Endothelial cell of umbilical vein (primary cell): ENCODE results near the gene CPED1. TPM values are rescaled to one million over a fixed set of nuclear protein-coding genes. Genes with fewer than 3 reads are reported as not detected.
"Not testable (repeated sequence)": the region's sequence is repeated elsewhere in the genome, so short reads cannot be mapped to it uniquely, and the experiment has no call there.

Experiments
- BruUV-seq: library from RNA; stranded (reverse); fragments of 400-500 nt; replicated peaks from 2 replicates; lab custom pipeline; 2021; lab: Mats Ljungman, UMichigan
- CTCF ChIA-PET: fragments of 300-600, 350-600 bp; sonication (Branson Sonifier 250); formaldehyde crosslinking; loops from one replicate; lab custom pipeline; 2021; ENCODE audit warnings: antibody characterized with exemption, inconsistent platforms; lab: Charles Lee
- POLR2A ChIA-PET: fragments of 300-600, 350-600 bp; sonication (Branson Sonifier 250); formaldehyde crosslinking; loops from one replicate; lab custom pipeline; 2021; ENCODE audit warnings: antibody characterized with exemption, inconsistent platforms; lab: Charles Lee
- DNase-seq: peaks from one replicate; pipeline ENCODE4 v3.0.0-alpha.2; 2011; ENCODE audit warnings: low read depth, low spot score
- FAIRE-seq: peaks from 2 replicates; lab custom pipeline; 2011; peaks lifted over from hg19 to GRCh38; lab: Jason Lieb, UNC
- H2AFZ ChIP-seq: 2 replicates; pipeline ENCODE4 v1.6.0; 2012; ENCODE audit warnings: low read depth, low read length, control low read depth, inconsistent platforms
- H3K27ac ChIP-seq: 2 replicates; pipeline ENCODE4 v1.5.1; 2011; ENCODE audit warnings: low read depth, mild to moderate bottlenecking, control low read depth, low read length, moderate library complexity; ENCODE audit not compliant: insufficient read depth
- H3K27me3 ChIP-seq, 2 experiments: 2 replicates each; pipeline versions ENCODE4 v1.6.0 to v1.6.1; 2011; ENCODE audit warnings: low read length in 2 of 2, mixed read lengths in 1 of 2; ENCODE audit not compliant: control insufficient read depth in 2 of 2, insufficient read depth in 2 of 2
- H3K36me3 ChIP-seq, 2 experiments: 2 replicates in 1 of 2; 3 replicates in 1 of 2; pipeline ENCODE4 v1.5.1; 2011; ENCODE audit warnings: low read length in 2 of 2, mild to moderate bottlenecking in 1 of 2, moderate library complexity in 1 of 2; ENCODE audit not compliant: control insufficient read depth in 2 of 2, insufficient read depth in 2 of 2; ENCODE audit errors: extremely low read depth in 1 of 2
- H3K4me1 ChIP-seq: 3 replicates; pipeline ENCODE4 v1.5.1; 2011; ENCODE audit warnings: mild to moderate bottlenecking, low read length; ENCODE audit not compliant: control insufficient read depth, insufficient read depth; ENCODE audit errors: extremely low read depth
- H3K4me2 ChIP-seq: 2 replicates; pipeline ENCODE4 v1.6.1; 2011; ENCODE audit warnings: low read length, control low read depth, mixed read lengths; ENCODE audit not compliant: insufficient read depth
- H3K4me3 ChIP-seq, 3 experiments: fragments of 200-600 bp in 1 of 3; sonication (generic), shearing (Covaris generic) in 1 of 3; replicated peaks in 1 of 3; 2 replicates each; pipeline ENCODE4 v1.5.1; 2011 to 2016; ENCODE audit warnings: control low read depth in 3 of 3, low read length in 3 of 3, mild to moderate bottlenecking in 2 of 3, inconsistent platforms in 1 of 3, low read depth in 1 of 3, moderate library complexity in 1 of 3; ENCODE audit not compliant: insufficient read depth in 1 of 3
- H3K79me2 ChIP-seq: 2 replicates; pipeline ENCODE4 v1.6.0; 2012; ENCODE audit warnings: low read length, inconsistent platforms; ENCODE audit not compliant: control insufficient read depth, insufficient read depth
- H3K9ac ChIP-seq: replicated peaks from 2 replicates; pipeline ENCODE3; 2011; ENCODE audit warnings: low read length, control low read depth; ENCODE audit not compliant: insufficient read depth; ENCODE audit errors: extremely low read depth
- H3K9me1 ChIP-seq: replicated peaks from 3 replicates; pipeline ENCODE4 v1.6.0; 2011; ENCODE audit warnings: mild to moderate bottlenecking, low read length; ENCODE audit not compliant: control insufficient read depth, insufficient read depth; ENCODE audit errors: extremely low read depth
- H3K9me3 ChIP-seq: replicated peaks from 2 replicates; pipeline ENCODE4 v1.5.1; 2012; ENCODE audit warnings: low read length, inconsistent platforms; ENCODE audit not compliant: control insufficient read depth, insufficient read depth
- H4K20me1 ChIP-seq: replicated peaks from 2 replicates; pipeline ENCODE3; 2011; ENCODE audit warnings: mild to moderate bottlenecking, low read length; ENCODE audit not compliant: control insufficient read depth, insufficient read depth; ENCODE audit errors: extremely low read depth
- EZH2 ChIP-seq: IDR thresholded peaks from 2 replicates; pipeline ENCODE4 v1.6.1; 2012; ENCODE audit warnings: borderline replicate concordance, low read depth, mild to moderate bottlenecking, moderate library complexity, low read length, inconsistent platforms; ENCODE audit not compliant: severe bottlenecking
- FOS ChIP-seq: IDR thresholded peaks from 2 replicates; pipeline ENCODE4 v1.6.1; 2011; ENCODE audit warnings: mild to moderate bottlenecking, low read length, moderate library complexity, borderline replicate concordance; ENCODE audit not compliant: insufficient read depth
- GATA2 ChIP-seq: IDR thresholded peaks from 2 replicates; pipeline ENCODE4 v1.7.0; 2011; ENCODE audit warnings: low read depth, mild to moderate bottlenecking, moderate library complexity, mixed read lengths, low read length; ENCODE audit not compliant: insufficient read length, insufficient read depth
- JUN ChIP-seq: IDR thresholded peaks from 2 replicates; pipeline ENCODE4 v1.6.1; 2011; ENCODE audit warnings: borderline replicate concordance, low read depth; ENCODE audit not compliant: insufficient read length, insufficient read depth
- MAX ChIP-seq: IDR thresholded peaks from 2 replicates; pipeline ENCODE4 v1.6.1; 2011; ENCODE audit not compliant: insufficient read depth, insufficient read length
- MYC ChIP-seq: IDR thresholded peaks from one replicate; pipeline ENCODE4 v1.6.1; 2011; ENCODE audit warnings: mild to moderate bottlenecking, low read depth, low read length
- POLR2A ChIP-seq: IDR thresholded peaks from 2 replicates; pipeline ENCODE4 v1.6.1; 2012; ENCODE audit warnings: low read depth, mild to moderate bottlenecking, control low read depth, low read length
- POLR2AphosphoS5 ChIP-seq: IDR thresholded peaks from 2 replicates; pipeline ENCODE4 v1.6.1; 2012; ENCODE audit warnings: low read depth, mild to moderate bottlenecking, control low read depth, low read length, moderate library complexity; ENCODE audit not compliant: insufficient read depth
- dilution Hi-C: fragments of 300-500 bp; cut with MboI; formaldehyde crosslinking; loops from one replicate; pipeline ENCODE4 v1.15.0; 2019; ENCODE audit warnings: low sequenced_read_pairs; ENCODE audit not compliant: extremely low pct_ligation_motif_present
- intact Hi-C: fragments of 100-400 bp; cut with micrococcal nuclease; formaldehyde crosslinking; loops from one replicate; pipeline ENCODE4 v1.10.0; 2022
- polyA plus RNA-seq, 4 experiments: library from polyadenylated mRNA; depleted of rRNA in 3 of 4; stranded (reverse) in 3 of 4; unstranded in 1 of 4; fragments of >200 nt; gene quantifications; 2 replicates each; pipeline versions ENCODE4 v1.2.1 to v1.2.3, GENCODE V29; 2011 to 2012; ENCODE audit warnings: missing spikeins in 1 of 4
- total RNA-seq: library from RNA; stranded (reverse); gene quantifications from 2 replicates; pipeline ENCODE4 v1.2.3, GENCODE V29; 2021
- TF ChIP-seq, protein P1 (sequence below), 2 donors: IDR thresholded peaks; 1 replicate in 1 of 2; 2 replicates in 1 of 2; pipeline ENCODE4 v1.5.1; 2011; ENCODE audit warnings: low read length in 2 of 2, mild to moderate bottlenecking in 2 of 2, moderate library complexity in 2 of 2, control low read depth in 1 of 2, inconsistent platforms in 1 of 2, low read depth in 1 of 2; ENCODE audit not compliant: insufficient read depth in 1 of 2; ENCODE audit errors: extremely low read depth in 1 of 2

CPED1 gene
- total and polyA plus RNA-seq, 2 donors (not counting 3 experiments of a cell fraction or from before 2014, with no cell fraction given) = 0.22 to 3.0 TPM

DNA sequence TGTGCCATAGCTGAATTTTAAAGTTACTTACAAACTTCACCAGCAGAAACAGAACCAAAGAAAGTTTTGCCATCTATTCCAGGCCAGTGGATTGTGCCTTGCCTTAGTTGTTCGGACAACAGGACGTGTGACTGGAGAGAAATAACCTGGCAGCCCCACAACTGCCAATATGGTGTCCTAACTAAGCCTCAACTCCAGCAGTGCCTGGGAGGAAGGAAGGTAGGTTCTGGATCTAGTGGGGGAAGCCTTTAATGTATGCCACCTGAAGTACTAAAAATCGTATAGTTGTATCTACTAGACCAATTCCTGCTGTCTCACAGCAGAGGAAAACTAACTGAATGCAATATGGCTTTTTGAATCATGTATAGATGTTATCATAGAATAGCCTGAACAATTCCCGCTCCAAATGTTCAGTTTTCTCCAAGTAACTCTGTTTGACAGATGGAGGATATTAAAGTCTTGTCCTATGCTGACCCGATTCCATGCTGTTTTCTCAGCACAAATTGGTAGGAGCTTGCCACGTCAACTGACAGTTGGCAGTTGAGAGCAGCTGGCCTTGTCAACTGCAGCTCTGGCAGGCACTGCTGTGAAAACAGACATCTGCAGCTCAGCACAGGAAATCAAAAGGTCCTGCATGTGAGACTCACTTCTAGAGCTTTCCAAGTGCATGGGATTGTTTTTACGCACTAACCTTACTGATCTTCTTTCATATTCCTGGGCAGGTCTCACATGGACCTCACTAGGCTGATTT, 255.8 kb downstream of the CPED1 start:
- dilution Hi-C loops = no loop called here
- Histone ChIP-seq H2AFZ (no peak overlapping the region), H3K9me3 (no peaks in the 10 kb centered on the region)

DNA sequence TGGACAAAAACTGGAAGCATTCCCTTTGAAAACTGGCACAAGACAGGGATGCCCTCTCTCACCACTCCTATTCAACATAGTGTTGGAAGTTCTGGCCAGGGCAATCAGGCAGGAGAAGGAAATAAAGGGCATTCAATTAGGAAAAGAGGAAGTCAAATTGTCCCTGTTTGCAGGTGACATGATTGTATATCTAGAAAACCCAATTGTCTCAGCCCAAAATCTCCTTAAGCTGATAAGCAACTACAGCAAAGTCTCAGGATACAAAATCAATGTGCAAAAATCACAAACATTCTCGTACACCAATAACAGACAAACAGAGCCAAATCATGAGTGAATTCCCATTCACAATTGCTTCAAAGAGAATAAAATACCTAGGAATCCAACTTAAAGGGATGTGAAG, 262.9 kb downstream of the CPED1 start:
- H3K9me3 ChIP-seq, FAIRE-seq, intact Hi-C loops, H3K36me3 ChIP-seq, H3K9ac ChIP-seq, H3K4me1 ChIP-seq, H3K4me3 ChIP-seq, H3K4me2 ChIP-seq, H3K27ac ChIP-seq, H4K20me1 ChIP-seq, dilution Hi-C loops, CTCF ChIA-PET, H3K9me1 ChIP-seq, DNase-seq, BruUV-seq, POLR2A ChIA-PET, H2AFZ ChIP-seq, H3K79me2 ChIP-seq, H3K27me3 ChIP-seq: not testable (repeated sequence)

More for the DNA sequence above, 255.8 kb downstream of the CPED1 start:
- POLR2A ChIA-PET = no interaction called here
- TF ChIP-seq POLR2A (no peak), JUN (no peak), EZH2 (no peak), MYC (no peak), MAX (no peak), FOS (no peak), POLR2AphosphoS5 (no peak), GATA2 (no peak)
- TF ChIP-seq, protein P1, sequence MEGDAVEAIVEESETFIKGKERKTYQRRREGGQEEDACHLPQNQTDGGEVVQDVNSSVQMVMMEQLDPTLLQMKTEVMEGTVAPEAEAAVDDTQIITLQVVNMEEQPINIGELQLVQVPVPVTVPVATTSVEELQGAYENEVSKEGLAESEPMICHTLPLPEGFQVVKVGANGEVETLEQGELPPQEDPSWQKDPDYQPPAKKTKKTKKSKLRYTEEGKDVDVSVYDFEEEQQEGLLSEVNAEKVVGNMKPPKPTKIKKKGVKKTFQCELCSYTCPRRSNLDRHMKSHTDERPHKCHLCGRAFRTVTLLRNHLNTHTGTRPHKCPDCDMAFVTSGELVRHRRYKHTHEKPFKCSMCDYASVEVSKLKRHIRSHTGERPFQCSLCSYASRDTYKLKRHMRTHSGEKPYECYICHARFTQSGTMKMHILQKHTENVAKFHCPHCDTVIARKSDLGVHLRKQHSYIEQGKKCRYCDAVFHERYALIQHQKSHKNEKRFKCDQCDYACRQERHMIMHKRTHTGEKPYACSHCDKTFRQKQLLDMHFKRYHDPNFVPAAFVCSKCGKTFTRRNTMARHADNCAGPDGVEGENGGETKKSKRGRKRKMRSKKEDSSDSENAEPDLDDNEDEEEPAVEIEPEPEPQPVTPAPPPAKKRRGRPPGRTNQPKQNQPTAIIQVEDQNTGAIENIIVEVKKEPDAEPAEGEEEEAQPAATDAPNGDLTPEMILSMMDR (IDR thresholded peaks at IDR 0.05; ENCODE audit: extremely low read depth in 1 of 2, insufficient read depth in 1 of 2, low read depth in 1 of 2, low read length in 2 of 2) = no peak
- FAIRE-seq (no peak), DNase-seq (no peak)
- Histone ChIP-seq H3K36me3 (no peaks in the 10 kb centered on the region), H3K9me1 (no peaks in the 10 kb centered on the region), H3K27me3 (no peaks in the 10 kb centered on the region), H3K27ac (no peak overlapping the region), H4K20me1 (no peaks in the 10 kb centered on the region), H3K79me2 (no peaks in the 10 kb centered on the region), H3K4me3 (no peak overlapping the region), H3K4me1 (no peaks in the 10 kb centered on the region), H3K4me2 (no peak overlapping the region), H3K9ac (no peak overlapping the region)
- no TSS peak for BruUV-seq
- CTCF ChIA-PET = interaction anchor here (1.4 kb wide), 1 partner anchor 17 kb away, joined by 5 read pairs; no protein-coding TSS in a partner anchor
- intact Hi-C loops = no loop called here
